Jurkat, Clone E6-1 (cell line): ENCODE results near the gene SF3A1.
"Not testable (repeated sequence)": the region's sequence is repeated elsewhere in the genome, so short reads cannot be mapped to it uniquely, and the experiment has no call there.

Experiments
- DNase-seq: peaks from one replicate; pipeline ENCODE4 v3.0.0-alpha.2; 2011; ENCODE audit warnings: low read depth, low spot score
- H3K4me3 ChIP-seq: 2 replicates; pipeline ENCODE4 v1.5.1; 2011; ENCODE audit warnings: mild to moderate bottlenecking, low read length, control low read depth, moderate library complexity

Gene SF3A1

DNA sequence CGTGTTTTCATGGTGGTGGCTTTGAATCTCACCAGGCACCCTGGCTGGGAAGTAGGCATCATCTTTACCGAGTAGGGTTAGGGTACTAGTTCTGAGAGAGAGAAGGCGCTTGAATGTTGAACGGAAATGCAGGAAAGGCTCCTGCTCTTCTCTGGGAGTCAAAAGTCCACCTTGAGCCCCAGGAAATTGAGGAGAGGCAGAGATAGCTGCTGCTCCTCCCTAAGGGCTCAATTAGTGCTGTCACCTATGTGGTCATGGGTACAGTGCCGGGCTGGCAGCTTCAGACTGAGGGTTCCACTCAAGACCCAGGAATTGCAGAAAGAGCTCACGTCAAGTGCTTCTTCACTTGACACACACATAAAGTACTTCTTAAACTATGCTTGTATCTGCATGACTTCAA is 1.8 kb upstream of the SF3A1 start:
- H3K4me3 ChIP-seq, result no peak overlapping the region
- no peak for DNase-seq

DNA sequence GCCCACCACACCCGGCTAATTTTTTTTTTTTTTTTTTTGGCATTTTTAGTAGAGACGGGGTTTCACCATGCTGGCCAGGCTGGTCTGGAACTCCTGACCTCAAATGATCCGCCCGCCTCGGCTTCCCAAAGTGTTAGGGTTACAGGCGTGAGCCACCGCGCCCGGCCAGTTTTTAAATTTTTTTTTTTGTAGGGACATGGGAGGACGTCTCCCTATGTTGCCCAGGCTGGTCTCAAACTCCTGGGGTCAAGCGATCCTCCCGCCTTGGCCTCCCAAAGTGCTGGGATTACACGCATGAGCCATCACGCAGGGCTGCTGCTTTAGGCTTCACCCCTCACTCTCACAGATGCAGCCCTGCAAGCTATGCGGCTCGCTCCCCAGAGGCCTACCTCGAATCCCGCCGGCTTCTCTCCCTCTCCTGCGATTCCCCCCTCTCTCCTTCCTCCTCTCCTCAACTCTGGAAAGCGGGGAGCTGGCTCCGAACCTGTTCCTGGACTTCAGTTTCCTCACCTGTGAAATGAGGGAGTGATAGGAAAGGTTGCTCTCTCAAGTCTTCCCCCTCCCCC is 1.0 kb upstream of the SF3A1 start:
- no peak overlapping the region for H3K4me3 ChIP-seq

DNA sequence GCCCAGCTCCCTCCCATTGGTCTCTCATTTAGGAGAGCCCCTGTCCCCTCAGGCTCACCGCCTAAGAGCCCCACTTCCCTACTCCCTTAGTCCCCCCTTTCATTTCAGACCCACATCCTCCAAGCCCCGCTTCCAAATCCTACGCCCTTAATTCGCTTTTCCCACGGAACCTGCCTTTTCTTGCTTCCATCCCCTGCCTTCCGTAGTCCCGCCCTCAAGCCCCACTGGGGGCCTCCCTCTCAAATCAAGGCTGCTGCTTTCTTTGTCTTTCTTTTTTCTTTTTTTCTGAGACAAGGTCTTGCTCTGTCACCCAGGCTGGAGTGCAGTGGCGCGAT is 509 bp upstream of the SF3A1 start:
- H3K4me3 ChIP-seq, result peak overlapping the region; percentile 66
- DNase-seq, result peak; percentile 11

More for the DNA sequence above, 1.0 kb upstream of the SF3A1 start:
- DNase-seq, result no peak

DNA sequence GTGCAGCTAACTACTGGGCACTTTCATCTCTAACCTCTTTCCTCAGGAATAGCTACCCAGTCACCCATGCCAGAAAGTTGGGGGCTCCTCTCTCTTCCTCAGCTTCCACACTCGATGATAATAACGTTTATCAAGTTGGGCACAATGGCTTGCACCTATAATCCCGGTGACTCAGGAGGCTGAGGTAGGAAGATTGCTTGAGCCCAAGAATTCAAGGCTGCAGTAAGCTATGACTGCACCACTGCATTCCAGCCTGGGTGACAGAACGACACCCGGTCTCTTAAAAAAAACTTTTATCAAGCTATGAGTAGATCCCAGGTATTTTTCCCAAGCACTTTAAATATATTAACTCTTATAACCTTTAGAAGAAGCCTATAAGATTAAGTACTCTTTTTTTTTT is 2.0 kb downstream of the SF3A1 start:
- no peak for DNase-seq
- H3K4me3 ChIP-seq, result no peak overlapping the region

DNA sequence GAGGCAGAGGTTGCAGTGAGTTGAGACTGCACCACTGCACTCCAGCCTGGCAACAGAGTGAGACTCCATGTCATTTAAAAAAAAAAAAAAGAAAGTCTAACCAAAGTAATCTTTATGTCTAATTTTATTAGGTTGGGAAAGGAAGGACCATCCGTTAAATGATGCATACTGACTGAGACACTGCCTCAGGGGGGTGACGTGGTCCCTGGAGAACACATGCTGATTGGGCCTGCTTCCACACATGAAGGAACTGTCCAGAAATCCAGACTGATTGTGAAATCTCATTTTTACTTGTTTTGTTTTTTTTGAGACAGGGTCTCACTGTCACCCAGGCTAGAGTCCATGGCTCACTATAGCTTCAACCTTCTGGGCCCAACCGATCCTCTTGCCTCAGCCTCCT is 5.5 kb downstream of the SF3A1 start:
- DNase-seq, result no peak

DNA sequence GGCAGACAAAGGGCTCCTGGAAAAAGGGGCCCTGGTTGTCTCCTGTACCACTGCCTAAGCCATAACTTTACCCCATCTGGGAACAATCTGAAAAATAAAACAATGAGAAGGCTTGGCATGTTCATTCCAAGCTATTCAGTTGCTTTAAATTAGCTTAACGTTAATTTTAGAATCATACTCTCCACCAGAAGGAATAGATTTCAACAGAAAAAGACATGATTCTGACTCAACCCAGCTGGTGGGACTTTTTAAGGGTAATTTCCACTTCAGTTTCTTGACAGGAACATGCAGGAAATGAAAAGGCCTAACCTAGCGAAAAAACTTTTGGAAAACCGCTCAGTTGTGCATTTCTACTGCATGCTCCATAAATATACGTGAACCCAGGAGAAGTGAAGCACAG is 7.9 kb downstream of the SF3A1 start:
- no peak for DNase-seq
- no peak overlapping the region for H3K4me3 ChIP-seq

More for the DNA sequence above, 5.5 kb downstream of the SF3A1 start:
- no peak overlapping the region for H3K4me3 ChIP-seq

DNA sequence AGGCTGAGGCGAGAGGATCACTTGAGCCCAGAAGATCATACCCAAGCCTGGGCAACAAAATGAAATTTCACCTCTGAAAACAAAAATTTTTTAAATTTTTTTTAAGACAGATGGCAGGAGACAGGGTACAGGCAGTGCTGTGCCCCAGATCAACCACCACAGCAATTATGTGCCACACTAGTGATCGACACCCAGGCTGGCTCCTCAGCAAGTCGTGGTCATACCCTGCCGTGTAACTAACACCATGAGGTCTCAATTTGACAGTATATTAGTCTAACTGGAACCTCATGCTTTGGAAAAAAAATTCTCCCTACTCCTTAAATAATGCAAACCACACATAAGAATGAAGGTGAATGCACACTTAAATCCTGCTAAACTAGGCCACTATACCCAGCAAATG is 8.3 kb downstream of the SF3A1 start:
- H3K4me3 ChIP-seq, result no peak overlapping the region

DNA sequence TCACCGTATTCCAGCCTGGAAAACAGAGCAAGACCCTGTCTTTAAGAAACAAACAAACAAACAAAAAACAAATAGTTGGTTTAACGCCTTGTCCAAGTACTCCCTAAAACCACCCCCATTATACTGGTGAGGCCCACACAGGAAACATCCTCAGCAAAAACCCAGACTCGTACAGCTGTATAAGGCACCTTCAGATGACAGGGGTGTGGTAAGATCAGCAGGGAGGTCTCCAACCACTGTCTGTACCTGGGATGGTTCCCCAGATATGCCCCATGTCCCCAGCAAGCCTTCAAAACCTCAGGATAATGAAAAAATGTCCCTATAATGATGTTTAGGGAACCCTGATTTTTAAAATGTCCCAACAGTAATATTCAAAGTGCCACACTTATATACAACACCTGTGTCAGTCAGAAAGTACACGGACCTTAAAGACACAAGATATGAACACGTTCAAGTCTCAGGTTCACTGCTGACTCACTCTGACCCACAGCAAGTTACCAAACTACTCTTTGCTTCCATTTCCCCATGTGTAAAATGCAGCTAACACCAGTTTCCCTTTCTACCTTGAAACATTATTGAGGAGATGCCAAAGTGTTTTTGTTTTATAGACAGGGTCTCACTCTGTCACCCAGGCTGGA is 9.3 kb downstream of the SF3A1 start:
- no peak overlapping the region for H3K4me3 ChIP-seq
- no peak for DNase-seq

More for the DNA sequence above, 8.3 kb downstream of the SF3A1 start:
- DNase-seq, result no peak

DNA sequence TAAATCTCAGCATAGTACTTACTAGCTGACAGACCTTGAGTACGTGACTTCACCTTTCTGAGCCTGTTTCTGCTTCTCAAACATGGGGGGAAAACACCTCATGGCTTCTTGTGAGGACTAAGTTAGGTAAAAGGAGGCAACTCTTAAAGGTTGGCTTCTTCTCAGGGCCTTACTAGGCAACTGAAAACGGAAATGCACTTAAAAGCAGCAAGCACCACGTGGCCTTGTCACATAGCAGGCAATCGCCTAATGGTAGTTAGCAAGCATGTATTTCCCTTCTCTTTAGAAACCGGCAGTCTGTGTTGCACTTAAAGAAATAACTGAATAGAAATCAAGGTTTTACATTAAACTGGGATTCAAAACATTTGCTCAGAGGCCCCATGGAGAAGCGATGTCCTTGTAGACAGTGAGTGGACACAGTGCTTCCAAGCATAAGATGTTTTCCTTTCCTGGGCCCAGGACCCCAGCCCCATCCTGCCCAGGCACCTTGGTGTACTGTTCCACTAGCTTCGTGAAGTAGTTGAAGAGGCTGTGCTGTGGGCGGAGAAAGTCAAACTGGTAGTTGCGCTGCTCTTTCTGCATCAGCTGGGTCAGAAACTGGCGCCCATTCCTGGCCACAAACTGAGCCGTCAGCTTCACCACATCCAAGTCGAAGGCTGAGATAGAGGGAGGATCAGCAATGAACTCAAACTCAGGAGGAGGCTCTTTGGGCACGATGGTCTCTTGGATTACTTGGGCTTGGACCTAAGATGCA is 12.1 kb downstream of the SF3A1 start:
- DNase-seq, result peak; percentile 71
- no peak overlapping the region for H3K4me3 ChIP-seq

DNA sequence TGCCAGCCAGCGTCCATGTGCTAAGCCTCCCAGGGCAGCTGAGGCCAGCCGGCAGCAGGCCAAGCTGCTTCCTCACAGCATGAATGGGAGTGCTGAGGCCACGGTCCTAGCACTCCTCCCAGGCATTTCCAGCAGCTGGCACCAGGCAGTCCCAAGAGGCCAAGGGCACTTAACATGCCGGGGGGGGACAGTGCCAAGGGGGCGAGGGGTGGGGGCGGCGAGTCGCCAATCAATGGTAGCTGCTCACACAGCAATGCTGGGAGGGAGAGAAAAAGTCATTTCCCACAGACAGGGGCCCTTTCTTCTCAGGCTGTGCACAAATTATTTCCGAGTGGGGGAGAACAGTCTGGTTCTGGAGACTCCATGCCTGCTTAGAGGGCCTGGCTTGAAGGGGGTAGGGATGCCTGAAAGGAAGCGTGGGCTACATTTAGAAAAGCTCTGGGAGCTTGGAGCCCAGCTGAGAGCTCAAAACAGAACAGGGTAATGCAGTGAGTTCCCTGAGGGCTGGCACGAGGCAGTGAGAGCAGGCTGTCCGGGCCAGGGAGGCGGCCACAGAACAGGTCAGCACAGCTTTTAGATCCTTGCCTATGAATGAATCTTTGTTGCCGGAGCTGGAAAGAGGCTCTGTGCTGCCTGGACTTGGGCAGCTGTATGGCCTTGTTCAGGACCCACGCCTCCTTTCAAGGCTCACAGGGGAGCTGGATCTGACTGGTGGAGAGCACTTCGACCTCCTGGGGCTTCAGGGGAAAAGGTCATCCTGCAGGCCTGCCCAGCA is 15.6 kb downstream of the SF3A1 start:
- no peak for DNase-seq
- no peak overlapping the region for H3K4me3 ChIP-seq

DNA sequence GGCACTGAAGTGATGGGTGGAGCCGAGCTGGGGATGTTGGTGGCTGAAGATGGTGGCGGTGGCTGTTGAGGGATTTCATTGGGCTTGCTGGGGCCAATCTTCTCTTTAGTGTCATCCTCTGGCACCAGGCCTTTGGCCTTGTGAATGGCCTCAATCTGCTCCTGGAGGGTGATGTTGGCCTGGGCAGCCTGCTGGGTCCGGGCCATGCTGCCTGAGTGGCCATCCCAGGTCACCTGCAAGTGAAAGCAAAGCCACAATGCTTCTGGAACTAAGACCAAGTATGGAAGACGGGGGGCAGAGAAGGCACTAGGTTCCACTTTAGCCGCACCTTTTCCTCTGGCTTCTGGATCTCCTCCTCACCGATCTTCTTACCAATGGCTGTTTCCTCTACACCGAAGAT is 17.9 kb downstream of the SF3A1 start:
- H3K4me3 ChIP-seq, result no peak overlapping the region

DNA sequence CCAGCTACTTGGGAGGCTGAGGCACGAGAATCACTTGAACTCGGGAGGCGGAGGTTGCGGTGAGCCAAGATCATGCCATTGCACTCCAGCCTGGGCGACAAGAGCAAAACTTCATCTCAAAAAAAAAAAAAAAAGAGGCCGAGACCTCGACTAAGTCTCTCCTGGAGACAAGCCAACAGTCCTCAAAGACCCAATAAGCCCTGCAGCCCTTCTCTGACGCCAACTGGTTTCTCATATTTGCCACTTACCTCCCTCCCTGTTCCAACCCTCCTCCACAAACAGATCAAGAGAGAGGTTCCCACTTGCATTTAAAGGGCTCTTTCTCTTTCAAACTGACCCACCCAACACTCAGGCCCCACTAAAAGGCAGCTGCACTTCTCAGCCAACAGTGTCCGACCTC is 18.4 kb downstream of the SF3A1 start:
- not testable (repeated sequence) for DNase-seq, H3K4me3 ChIP-seq

More for the DNA sequence above, 17.9 kb downstream of the SF3A1 start:
- DNase-seq, result no peak

DNA sequence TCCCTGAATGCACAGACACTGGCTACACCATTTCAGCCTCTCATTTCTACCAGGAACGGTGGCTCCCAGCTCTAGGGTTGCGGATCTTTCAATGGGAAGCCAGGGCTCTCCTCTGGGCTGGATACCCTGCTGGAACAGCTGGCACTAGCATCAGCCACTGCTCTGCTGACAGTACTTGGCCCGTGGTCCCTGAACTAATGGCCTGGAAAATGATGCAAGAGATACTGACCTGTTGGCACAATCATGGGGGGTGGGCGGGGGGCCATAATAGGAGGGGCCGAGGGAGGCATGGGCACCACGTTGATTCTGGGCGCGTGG is 19.3 kb downstream of the SF3A1 start:
- DNase-seq, result no peak
- no peak overlapping the region for H3K4me3 ChIP-seq

DNA sequence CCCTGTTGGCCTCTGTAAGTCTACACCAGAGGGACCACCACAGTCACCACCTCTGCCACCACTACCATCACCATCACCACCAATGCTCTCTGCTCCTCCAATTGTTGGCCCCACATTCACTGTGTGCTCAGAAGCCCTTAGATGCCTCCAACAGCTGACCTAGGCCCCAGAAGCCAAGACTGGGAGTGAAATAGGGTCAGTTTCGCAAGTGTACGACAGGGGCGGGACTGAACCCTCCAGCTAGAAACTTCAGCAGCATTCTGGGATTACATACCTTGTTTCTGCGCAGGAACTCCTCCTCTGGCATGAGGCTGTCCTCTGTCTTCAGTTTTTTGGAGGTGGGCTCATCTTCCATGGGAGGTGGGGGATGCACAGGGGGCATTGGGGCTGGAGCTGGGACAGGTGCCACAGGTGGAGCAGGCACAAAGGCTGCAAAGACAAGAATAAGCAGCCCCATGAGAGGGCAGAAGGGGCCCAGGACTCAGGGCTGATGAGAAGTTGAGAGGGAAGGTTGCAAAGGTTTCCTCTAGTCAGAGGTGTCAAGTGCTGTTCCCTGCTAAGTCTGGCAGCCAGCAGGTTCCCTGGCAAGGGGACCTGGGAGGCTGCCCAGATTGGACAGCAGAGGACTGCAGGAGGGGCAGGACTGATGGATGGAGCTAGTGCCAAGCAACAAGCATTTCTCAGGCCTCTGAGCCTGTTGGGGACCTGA is 19.8 kb downstream of the SF3A1 start:
- no peak for DNase-seq

DNA sequence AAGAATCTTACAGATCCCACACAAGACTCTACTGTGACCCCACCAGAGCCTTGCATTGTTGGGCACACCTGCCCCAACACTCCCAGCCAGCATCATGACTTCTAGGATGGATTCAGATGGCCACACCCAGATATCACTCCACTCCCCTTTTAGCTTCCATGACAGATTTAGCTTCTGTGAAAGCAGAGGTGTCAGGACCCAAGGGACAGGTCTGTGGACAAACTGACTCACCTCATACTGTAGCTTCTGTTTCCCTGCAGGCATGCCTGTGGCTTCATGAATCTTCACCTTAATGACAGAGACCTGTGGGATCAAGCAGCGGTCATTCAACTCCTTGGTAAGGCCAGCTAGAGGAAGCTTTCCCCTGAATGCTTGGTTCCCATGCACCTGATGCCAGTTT is 21.5 kb downstream of the SF3A1 start:
- H3K4me3 ChIP-seq, result no peak overlapping the region
- DNase-seq, result no peak

More for the DNA sequence above, 19.8 kb downstream of the SF3A1 start:
- no peak overlapping the region for H3K4me3 ChIP-seq

DNA sequence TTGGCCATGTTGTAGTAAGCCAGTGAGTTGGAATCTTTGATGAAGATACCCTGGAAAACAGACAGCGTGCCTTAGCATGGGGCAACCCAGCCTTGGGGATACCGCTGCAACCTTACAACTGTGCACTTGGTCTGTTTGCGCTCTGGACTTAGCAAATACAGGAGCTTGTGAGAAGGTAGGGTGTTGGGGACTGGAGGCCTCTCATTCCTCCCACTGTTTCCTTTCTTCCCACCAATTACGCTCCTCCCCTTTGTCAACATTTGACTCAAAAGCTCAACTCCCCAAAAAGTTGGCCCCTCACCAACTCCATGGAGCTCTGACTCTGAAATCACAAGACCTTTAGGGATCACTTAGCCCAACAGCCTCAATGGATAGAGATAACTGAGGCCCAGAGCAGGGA is 22.0 kb downstream of the SF3A1 start:
- DNase-seq, result no peak
- H3K4me3 ChIP-seq, result no peak overlapping the region

DNA sequence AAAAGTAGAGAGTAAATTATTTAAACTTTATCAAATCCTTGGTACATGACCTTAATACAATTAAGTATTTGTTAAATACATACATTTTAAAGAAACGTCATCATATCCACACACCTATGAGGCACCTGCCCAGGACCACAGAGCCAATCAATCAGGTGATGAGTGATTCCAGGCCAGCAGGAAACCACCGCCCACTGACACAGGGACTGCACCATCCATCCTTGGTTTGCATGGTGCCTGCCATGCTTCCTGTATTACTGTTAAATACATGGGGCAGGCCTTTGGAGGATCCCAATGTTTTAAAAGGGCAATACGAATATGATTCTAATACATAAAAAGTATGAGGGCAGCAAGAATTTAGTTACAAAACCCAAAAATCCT is 23.0 kb downstream of the SF3A1 start:
- DNase-seq, result no peak
- no peak overlapping the region for H3K4me3 ChIP-seq

DNA sequence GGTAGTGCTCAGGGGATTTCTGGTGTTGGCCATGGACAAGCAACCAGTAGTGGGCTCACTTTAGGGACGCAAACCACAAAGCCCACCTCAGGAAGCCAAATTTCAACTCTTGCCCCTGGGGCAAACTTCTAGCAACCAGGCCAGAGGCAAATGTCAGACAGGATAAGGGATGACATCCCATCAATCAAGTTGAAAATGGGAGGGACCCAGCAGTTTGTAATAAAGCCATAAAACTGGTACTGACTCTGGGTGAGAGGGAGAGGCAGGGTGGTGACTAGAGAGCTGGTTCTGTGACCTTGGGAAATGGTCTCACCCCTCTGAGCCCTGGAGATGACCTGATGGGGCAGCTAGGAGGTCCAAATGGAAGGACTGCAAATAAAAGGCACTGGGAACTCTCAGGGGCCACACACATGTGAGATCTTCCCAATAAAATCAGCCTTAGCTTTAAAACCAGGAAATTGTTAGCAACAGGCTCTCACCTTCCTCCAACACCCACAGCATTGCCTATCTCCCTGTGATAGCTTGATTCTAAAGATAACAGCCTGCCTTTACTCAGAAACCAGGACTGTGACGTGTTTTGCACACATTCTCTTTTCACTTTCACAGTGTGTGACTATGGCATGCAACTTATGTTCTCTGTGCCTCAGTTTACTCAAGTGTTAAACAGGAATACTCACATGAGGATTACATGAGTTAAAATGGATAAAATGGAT is 23.5 kb downstream of the SF3A1 start:
- DNase-seq, result no peak
- H3K4me3 ChIP-seq, result no peak overlapping the region

DNA sequence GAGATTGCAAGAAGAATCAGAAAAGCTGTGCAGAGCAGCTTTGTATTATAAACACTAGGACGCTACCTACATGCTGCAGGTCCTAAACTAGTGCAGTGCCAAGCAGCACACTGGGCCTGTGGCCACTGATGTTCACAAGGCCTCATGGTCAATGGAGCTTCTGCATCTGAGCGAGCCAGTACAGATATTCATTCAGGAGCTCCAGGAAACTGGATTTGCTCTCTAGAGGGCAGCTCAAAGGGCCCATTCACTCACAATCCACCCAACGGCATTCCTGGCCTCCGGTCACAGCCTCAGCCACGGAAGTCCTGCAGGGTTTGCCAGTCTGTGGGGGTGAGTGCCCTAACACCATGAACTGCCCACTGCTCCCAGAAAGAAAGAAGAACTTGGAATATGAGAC is 24.1 kb downstream of the SF3A1 start:
- DNase-seq, result no peak
- H3K4me3 ChIP-seq, result no peak overlapping the region
